Dermis blood vessel endothelial cell (primary cell): Measurements from ENCODE around the gene NOTCH2NLA. TPM values are rescaled to one million over a fixed set of nuclear protein-coding genes. Genes with fewer than 3 reads are reported as not detected.
"Not testable (repeated sequence)": the region's sequence is repeated elsewhere in the genome, so short reads cannot be mapped to it uniquely, and the experiment has no call there.

Source experiments
- DNase-seq: peaks from one replicate; pipeline ENCODE4 v3.0.0; 2010
- total RNA-seq: library from RNA; depleted of rRNA; stranded (reverse); fragments of >200 nt; gene quantifications from 2 replicates; pipeline ENCODE4 v1.2.3, GENCODE V29; 2014

NOTCH2NLA gene
- 7.5 TPM in 2 replicates for total RNA-seq

DNA sequence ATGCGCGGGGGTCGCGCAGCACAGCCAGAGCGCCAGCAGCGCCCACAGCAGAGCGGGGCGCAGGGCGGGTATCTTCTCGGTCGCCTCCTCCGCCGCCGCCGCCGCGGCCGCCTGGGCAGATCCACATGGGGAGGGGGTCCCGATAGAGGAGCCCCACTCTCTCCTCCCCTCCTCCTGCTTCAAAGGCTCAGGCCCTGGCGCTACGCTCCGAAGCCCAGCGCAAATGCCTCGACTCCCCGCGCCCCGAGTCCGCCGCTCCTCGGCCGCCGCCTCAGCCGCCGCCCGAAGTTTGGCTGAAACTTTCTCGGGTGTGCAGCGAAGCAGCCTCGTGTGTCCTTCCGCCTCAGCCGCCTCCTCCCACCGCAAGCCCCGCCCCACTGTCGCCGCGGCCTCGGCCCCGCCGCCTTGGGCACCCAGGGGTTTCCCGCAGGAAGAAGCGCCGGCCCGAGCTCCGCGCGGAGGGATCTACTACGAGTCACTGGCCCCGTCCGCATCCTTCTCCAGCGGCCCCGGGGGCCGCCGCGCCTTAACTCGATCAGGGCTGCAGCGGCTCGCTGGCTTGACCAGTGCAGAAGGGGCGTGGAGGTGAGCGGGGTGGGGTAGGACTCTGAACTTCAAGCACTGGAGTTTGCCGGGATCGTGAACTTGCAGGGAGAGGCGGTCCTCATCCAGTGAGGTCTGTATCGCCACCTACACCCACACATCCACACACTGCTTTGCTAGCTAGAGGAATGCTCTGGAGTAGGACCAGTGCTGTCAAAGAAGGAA lies at the start of gene NOTCH2NLA:
NOTCH2NLA (minus strand) TSS at position 312 of the 768 bp plus-strand sequence. CDS start 39,684 bp downstream, outside the sequence.
- peak; percentile 0 for DNase-seq

DNA sequence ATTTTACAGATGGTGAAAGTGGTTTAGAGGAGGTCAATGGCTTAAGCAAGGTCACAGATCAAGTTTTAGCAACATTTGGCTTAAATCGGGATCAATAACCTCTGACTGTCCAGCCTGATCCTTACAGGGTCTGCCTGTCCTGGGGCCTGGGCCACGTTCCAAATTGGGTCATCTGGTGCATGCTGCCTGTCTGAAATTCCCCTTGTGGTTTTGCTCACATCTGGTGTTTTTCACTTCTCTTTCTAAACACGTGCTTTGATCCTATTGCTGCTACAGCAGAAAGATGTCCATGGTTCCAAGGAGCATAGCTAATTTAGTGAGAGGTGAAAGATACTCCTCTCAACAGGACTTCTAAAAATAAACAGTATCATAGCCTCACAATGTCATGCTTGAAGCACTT lies 49.5 kb upstream of the NOTCH2NLA start:
- DNase-seq = not testable (repeated sequence)

DNA sequence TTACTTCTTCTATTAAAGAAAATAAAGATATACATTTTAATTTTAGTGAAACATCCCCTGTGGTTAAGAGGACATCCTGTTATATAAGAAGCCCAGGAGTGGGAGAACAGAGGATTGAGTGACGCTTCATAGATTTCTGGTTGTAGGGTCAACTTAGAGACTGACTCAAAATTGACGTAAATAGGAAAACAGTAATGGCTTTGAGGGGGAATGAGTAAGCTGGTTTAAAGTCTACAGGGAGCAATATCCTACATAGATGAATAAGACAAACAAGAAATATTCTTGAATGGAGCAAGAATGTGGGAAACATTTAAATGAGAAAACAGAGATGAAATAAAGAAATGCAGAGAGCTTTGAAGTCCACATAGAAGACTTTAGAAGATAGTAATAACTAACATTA lies 48.3 kb upstream of the NOTCH2NLA start:
- not testable (repeated sequence) for DNase-seq

DNA sequence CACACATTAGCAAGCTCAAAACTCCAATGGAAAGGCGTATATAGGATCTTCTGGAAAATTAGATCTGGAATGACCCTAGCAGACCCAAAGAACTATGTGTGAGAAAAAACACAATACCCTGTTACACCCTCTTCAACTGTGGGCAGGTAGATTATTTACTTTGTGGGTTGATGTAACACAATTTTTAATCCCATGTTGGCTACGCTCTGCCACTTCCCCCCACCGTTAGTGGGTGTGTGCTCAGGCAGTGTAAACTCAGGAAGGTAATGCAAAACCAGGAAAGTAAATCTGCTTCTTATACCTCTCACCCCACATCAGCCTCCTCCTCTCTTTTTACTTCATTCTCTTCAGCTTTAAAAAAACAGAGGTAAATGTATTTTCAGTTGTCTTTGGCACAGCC lies 45.3 kb upstream of the NOTCH2NLA start:
- DNase-seq = not testable (repeated sequence)

DNA sequence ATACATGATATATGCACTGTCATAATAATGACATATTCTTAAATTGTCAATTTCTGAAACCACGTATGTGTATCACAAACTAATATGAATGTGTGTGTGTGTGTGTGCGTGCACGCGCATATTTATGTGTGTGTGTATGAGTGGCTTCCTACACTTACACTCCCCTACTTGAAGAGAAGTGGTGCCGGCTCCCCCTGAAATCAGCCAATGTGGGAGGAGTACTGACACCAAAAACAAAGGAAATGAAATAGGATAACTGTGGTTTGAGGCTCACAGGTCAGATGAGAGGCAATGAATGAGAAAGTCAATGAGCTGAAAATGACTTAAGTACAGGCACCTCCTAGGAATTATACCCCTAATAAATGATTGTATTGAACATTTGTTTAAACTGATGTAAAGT lies 44.4 kb upstream of the NOTCH2NLA start:
- not testable (repeated sequence) for DNase-seq

DNA sequence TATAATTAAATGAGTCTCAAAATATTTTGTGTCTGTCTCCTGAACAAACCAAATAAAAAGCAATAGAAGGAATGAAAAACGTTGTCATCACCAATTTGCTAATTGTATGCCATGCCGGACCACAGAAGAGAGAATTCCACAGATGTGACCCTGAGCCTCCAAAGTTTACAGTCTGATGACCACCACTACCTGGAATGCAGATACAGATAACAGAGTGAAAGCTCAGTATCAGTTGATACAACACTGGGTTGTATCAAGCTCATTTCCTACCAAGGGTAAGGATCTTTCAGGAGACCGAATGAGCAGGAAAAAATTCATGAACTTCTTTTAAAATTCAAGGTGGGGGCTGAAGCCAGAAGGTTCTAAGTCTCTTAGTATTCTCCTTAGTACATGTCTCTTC lies 43.9 kb upstream of the NOTCH2NLA start:
- DNase-seq = not testable (repeated sequence)

DNA sequence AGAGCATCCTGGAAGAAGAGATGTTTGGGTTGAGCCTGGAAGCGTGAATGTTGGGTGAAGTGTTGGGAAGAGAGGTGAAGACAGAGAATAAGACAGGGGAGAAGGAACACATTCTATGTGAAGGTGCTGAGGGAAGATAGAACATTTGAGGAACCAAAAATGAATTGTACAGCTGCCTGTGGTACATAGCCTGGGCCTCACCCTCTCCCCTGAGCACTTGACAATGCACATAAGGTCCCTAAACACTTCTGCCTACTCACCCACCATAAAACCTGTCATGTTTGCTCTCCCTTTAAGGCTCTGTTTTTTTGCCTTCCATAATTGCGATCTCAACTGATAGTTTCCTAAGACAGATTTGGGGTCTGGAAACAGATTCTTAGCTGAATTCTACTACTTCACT lies 43.2 kb upstream of the NOTCH2NLA start:
- DNase-seq = not testable (repeated sequence)

DNA sequence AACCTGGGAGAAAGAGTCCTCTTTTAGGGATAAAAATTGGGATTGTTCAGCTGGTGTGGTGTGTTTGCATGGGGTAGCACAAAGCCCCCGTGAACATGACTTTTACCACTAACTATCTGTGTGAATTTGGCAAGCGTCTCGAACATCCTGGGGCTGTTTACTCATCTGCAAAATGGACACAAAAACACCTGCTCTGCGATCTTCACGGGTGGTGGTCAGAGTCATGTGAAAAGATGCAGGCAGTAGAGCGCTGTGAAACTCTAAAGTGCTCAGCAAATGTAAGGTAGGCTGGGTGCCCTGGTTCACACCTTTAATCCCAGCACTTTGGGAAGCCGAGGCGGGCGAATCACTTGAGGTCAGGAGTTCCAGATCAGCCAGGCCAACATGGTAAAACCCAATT lies 41.3 kb upstream of the NOTCH2NLA start:
- DNase-seq = not testable (repeated sequence)

DNA sequence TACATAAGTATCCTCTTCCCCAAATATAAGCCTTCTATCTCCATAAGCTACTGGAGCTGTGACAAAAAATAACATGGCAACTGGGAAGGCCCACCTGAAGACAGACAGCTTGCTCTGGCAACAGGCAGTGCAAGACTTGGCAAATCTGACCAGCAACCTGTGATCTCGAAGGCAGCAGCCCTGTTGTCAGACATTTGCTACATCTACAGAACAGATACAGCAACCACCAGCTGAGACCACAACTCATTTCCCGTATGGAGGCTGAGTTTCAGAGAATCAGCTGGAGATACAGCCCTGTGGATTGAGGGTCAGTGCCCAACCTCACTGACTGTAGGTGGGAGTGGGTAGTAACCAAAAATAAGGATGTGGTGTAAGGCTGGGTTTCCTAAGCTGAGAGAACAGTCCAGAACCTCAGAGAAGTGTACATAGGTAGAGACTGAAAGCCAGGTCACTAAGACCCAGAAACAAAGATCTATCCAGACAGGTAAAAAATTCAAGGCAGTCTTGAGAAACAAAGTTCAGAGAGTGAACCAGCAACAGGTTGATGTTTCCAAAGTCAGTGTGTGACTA lies 37.4 kb upstream of the NOTCH2NLA start:
- not testable (repeated sequence) for DNase-seq

DNA sequence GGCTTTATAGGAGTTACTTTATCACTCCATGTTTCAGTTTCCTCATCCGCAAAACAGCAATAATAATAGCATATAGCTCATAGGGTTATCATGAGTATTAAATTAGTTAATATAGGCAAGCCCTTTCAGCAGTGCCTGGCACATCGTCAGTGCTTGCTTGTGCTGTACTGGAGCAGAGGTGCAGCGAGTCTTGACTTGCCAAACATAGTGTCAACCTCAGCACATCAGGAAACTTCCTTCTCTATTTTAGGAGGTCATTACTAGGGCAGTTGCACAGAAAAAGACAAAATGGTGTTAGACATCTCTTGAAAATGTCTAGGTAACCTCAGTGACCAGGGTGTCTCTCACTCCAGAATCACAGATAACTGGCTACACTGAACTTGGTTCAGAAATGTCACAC lies 35.9 kb upstream of the NOTCH2NLA start:
- DNase-seq = not testable (repeated sequence)

DNA sequence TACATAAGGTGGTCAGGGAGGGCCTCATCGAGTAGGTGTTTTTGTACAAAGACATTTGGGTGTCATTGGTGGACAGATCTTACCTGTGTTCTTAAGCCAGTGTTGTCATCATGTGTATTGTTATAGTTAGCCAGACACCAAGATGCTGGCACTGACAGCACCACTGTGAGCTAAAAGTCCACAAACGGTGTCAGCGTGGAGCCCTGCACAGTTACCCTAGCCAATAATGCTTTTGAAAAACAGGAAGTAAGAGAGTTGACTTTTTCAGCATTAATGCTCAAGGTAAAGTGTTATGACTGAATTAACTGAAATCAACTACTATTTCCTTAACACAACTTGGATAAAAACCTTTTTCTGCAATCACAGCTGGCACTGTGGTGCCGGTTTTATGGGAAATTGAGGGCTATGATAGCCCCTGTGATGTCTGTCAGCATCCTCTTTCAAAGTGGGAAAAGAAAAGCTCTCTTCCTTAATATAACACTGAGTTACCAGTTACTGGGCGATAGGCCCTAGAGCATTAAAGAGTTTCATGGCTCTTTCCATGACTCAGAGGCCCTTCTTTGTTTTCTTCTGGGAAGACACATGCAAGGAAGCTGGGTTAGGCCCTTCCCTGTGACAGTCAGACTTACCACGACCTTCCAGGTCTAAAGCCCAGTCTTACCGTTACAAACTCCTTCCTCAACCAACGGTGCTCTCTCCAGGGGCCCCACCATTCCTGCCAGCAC lies 31.3 kb upstream of the NOTCH2NLA start:
- DNase-seq = not testable (repeated sequence)

DNA sequence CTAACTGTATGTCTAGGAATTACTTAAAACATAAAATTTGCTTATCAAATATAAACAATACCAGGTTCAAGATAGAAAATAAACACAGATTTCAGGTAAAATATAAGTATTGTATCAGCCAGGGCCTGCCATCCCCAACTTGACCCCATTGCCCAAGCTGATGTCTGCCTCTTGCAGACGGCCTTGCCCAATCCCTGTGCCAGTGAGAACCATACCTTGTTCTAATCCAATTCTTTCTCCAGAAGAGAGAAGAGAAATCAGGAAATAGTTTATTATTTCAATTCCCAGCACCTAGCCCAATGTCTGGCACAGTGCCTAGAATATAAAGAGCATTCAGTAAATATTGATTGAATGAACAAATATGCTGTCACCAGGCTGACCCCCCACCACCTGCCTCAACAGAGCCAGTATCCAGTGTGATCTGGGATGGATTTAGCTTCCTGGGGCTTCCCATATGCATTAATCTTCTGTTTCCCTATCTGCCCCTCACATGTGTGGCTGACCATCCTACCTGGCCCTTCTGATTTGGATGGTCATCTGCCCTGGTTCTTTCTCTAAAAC lies 29.3 kb upstream of the NOTCH2NLA start:
- not testable (repeated sequence) for DNase-seq

DNA sequence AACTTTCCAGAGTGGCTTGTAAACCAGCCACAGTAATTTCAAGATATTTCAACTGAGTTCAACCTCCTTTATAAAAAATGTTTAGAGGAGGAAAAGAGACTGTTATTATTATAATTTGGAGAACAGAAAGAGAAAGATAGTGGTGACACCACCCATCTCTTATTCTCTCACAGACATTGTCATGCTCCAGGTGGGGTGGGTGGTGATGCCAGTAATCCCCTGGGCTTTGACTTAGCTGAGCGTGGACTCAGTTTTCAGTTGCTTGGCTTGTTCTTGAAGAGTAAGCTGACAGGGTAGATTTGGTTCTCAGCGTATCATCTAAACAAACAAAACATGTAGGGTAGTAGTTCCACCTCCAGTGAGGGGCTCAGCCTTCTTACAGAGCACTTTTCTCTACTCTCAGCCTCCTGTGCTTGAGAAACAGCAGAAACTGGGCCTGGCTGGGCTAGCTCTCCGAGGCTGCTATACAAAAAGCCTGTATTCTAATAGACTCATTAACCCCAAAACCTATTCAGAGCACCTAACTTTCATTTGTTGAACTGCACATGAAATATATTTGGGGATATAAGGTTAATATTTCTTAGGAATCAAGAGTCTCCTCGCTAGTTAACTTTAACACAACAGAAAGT lies 25.9 kb upstream of the NOTCH2NLA start:
- not testable (repeated sequence) for DNase-seq

DNA sequence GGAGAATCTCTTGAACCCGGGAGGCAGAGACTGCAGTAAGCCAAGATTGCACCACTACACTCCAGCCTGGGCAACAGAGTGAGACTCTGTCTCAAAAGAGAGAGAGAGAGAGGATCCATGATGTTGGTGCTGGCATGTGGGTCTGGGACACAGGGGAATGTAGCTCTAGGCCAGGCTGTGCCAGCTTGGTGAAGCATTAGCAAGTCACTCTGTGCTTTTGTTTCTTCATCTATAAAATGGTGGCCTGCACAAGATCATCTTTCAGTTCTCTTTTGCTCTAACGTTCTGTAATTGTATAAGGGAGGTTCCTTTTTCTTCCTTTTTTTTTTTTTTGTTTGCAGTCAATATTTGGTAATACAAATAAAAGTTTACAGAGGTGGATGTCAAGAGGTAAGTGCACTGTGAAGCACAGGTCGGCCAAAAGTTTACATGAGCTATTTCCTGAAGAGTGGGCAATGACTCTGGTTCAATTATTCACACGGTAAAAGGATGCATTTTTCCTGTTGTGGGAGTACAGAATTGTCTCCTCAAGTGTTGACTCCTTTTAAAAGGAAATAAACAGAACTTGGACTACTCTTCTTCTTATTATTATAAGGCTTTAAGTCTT lies 24.5 kb upstream of the NOTCH2NLA start:
- not testable (repeated sequence) for DNase-seq

DNA sequence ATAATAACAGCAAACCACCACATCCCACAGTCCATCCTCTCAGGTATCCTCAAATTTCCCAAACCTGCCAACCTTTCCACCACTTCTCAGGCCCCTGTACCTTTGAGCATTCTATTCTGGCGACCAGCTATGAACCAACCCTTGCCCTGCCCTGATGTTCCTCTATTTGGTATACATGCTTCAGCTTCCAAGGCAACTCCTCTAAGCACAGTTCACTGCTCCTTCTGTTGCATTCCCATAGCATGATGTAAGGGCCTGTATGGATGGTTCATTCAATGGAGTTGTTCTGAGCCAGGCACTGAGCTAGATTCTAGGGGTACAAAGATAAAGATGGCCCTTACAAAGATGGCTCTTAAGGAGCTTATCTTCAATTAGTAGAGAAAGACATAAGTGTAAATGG lies 22.7 kb upstream of the NOTCH2NLA start:
- DNase-seq = not testable (repeated sequence)

DNA sequence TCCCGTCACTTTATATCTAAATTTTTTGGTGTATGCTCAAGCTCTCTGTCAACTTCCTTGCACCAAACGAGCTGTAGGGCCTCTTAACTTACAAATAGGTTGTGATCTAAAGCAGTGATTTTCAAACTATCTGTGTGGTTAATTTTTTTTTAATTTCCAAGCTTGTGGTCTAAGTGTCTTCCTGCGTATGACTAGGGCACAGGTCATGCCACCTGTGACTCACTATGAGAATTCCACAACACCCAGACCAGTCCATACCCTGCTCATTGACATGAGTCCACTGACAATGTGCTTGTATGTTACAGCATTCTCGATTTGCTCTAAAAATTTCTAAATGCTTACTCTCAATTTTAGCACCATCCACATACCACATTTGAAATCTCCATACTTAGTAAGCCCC lies 19.8 kb upstream of the NOTCH2NLA start:
- DNase-seq = not testable (repeated sequence)

DNA sequence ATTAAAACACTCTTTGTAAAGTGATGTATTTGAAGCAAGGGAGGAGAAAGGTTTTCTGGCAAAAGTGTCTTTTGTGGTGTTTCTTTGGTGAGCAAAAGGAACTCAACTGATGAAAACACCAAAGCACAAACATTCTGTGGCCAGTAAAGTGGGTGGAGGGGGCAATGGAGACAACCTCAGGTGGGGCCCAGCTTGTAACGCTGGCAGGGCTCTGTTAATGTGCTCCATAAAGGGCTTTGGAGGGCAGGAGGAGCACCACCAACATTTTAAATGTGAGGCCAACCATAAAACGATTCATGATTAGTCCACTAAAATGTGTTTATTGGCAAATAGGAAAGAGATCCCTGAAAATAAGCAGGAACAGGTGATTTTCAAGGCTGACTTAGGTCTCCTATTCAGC lies 7.8 kb upstream of the NOTCH2NLA start:
- not testable (repeated sequence) for DNase-seq

DNA sequence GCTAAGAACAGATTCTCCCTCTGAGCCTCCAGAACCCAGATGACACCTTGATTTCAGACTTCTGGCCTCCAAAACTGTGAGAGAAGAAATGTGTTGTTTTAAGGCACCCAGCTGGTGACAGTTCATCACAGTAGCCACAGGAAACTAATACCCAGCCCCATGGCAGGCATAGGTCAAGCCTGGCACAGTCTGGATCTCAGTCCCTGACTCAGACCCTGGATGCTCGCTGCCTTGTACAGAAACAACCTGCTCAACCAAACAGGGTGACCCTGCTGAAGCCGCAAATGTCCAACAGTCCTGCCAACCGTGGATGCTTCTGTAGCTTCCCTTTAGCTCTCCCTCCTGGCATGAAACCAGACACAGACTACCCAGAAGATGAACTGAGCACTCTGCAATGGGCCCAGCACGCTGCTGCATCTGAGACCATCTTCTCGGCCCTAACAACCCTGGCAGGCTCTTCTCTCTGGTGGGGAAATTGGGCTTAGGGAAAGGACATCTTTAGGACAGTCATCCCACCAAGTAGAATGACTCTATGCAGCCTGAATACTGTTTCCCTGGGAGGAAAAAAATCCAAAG lies 7.3 kb upstream of the NOTCH2NLA start:
- not testable (repeated sequence) for DNase-seq

DNA sequence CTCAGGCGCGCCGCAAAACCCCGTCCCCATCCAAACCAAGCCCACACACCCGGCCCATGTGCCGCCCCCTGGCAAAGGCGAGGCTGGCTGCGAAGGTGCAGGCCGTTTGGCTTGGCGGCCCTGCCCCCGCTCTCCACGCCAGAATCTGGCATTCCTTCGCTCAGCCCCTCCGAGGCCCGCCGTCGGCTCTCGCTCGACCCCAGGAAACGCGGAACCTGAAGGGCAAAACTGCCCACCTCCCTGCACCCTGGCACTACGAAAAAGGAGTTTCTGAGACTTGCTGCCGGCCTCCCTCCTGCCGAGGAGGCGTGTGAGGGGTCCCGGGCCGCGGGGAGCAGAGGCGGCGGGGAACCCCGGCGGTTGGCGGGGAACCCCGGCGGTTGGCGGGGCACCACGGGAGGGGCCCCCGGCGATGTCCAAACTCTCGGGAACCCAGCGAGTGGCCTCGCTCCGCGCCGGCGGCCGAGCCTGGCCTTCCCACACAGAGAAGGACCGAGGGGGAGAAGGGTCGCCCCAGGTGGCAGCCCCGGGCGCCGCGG lies 608 bp downstream of the NOTCH2NLA start:
- not testable (repeated sequence) for DNase-seq

DNA sequence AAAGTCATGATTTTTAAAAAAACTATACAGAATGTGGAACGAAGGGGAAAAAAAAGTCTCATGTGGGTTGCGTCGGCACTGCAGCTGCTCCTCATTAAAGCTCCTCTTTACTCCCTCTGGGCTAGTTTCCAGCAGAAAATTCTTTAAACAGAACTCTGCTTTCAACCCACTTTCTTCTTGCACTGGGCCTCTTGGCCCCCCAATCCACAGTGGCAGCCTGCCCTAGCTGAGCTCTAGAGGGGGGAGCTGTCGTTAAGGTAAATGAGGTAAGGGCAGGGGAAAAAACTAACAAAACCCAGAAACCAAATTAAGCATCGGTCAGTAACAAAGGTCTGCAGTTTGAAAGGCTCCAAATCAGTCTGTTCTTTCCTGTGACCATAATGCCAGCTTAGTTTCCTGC lies 54.3 kb downstream of the NOTCH2NLA start:
- not testable (repeated sequence) for DNase-seq

DNA sequence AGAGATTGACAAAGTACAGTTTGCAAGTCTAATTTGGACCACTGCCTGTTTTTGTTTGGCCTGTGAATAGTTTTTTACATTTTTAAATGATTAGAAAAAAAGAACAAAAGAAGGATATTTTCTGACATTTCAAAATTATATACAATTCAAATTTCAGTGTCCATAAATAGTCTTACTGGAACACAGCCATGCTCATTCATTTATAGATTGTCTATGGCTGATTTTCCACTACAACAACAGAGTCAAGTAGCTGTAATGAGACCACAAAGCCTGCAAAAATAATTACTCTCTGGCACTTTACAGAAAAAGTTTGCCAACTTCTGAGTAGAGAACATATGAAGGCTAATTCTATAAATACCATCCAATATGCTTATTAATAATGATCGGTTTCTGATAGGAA lies 61.1 kb downstream of the NOTCH2NLA start:
- DNase-seq = not testable (repeated sequence)
